HTERT RPE-1 (cell line): Measurements from ENCODE around the gene SPTBN1.

Experiments
- in situ Hi-C: fragments of 300-500 bp; cut with MboI; formaldehyde crosslinking; loops from 4 replicates; pipeline ENCODE4 v1.14.3; 2020; ENCODE audit warnings: low sequenced_read_pairs

SPTBN1 gene

GRCh38 chr2:54666634-54667265, 210.6 kb downstream of the SPTBN1 start:
- in situ Hi-C loops, result no loop called here

- in situ Hi-C loops, result no loop called here
Observed at GRCh38 chr2:54667266-54667639, 211.1 kb downstream of the SPTBN1 start.

GRCh38 chr2:54667726-54668650, 211.9 kb downstream of the SPTBN1 start:
- in situ Hi-C loops, result no loop called here

- in situ Hi-C loops, result no loop called here
Observed at GRCh38 chr2:54668711-54669110, 212.6 kb downstream of the SPTBN1 start.

GRCh38 chr2:54669677-54670484, 213.8 kb downstream of the SPTBN1 start:
- in situ Hi-C loops, result no loop called here

GRCh38 chr2:54670485-54671009, 214.4 kb downstream of the SPTBN1 start:
- in situ Hi-C loops, result no loop called here

- in situ Hi-C loops, result no loop called here
Observed at GRCh38 chr2:54671010-54671409, 214.9 kb downstream of the SPTBN1 start.

GRCh38 chr2:54671875-54672589, 215.9 kb downstream of the SPTBN1 start:
- in situ Hi-C loops, result no loop called here

GRCh38 chr2:54672590-54673456, 216.7 kb downstream of the SPTBN1 start:
- in situ Hi-C loops, result no loop called here

GRCh38 chr2:54673501-54673998, 217.4 kb downstream of the SPTBN1 start:
- in situ Hi-C loops, result no loop called here

- in situ Hi-C loops, result no loop called here
Observed at GRCh38 chr2:54675281-54675680, 219.2 kb downstream of the SPTBN1 start.

- in situ Hi-C loops, result no loop called here
Observed at GRCh38 chr2:54675738-54676137, 219.6 kb downstream of the SPTBN1 start.

GRCh38 chr2:54676656-54677055, 220.5 kb downstream of the SPTBN1 start:
- in situ Hi-C loops, result no loop called here

GRCh38 chr2:54677476-54678265, 221.5 kb downstream of the SPTBN1 start:
- in situ Hi-C loops, result no loop called here

- in situ Hi-C loops, result no loop called here
Observed at GRCh38 chr2:54678719-54679118, 222.6 kb downstream of the SPTBN1 start.

GRCh38 chr2:54680397-54681041, 224.4 kb downstream of the SPTBN1 start:
- in situ Hi-C loops, result no loop called here

- in situ Hi-C loops, result no loop called here
Observed at GRCh38 chr2:54681416-54681815, 225.3 kb downstream of the SPTBN1 start.

- in situ Hi-C loops, result no loop called here
Observed at GRCh38 chr2:54683596-54683995, 227.5 kb downstream of the SPTBN1 start.
